Activated B cell treated with CpG ODN at 0.5 μM for 24 hours (primary cell): ENCODE results near the gene EDARADD. TPM values are rescaled to one million over a fixed set of nuclear protein-coding genes. Genes with fewer than 3 reads are reported as not detected.
"Not testable (repeated sequence)": the region's sequence is repeated elsewhere in the genome, so short reads cannot be mapped to it uniquely, and the experiment has no call there.

ENCODE experiments used
- ATAC-seq: fragments of 200-7000 bp; cut with Tn5 transposase; one replicate; pipeline ENCODE4 v1.10.0; 2021; ENCODE audit warnings: low read depth, mild to moderate bottlenecking, moderate library complexity
- CTCF ChIA-PET: fragments of 350-600 bp; sonication (Branson Sonifier 250); formaldehyde crosslinking; loops from one replicate; lab custom pipeline; 2021; ENCODE audit warnings: antibody characterized with exemption; lab: Charles Lee
- POLR2A ChIA-PET: fragments of 350-600 bp; sonication (Branson Sonifier 250); formaldehyde crosslinking; loops from one replicate; lab custom pipeline; 2021; ENCODE audit warnings: antibody characterized with exemption; lab: Charles Lee
- DNase-seq: peaks from one replicate; pipeline ENCODE4 v3.0.0; 2022
- H3K27ac Mint-ChIP-seq: one replicate; pipeline ENCODE4 v1.8.0; 2020; ENCODE audit warnings: mixed read lengths
- H3K27me3 Mint-ChIP-seq: one replicate; pipeline ENCODE4 v1.8.0; 2021; ENCODE audit warnings: mixed read lengths
- H3K36me3 Mint-ChIP-seq: one replicate; pipeline ENCODE4 v1.8.0; 2021; ENCODE audit warnings: low read depth, mixed read lengths
- H3K4me1 Mint-ChIP-seq: one replicate; pipeline ENCODE4 v1.8.0; 2021; ENCODE audit warnings: mixed read lengths
- H3K4me3 Mint-ChIP-seq: one replicate; pipeline ENCODE4 v1.8.0; 2020; ENCODE audit warnings: mild to moderate bottlenecking, mixed read lengths
- H3K9me3 Mint-ChIP-seq: one replicate; pipeline ENCODE4 v1.8.0; 2020; ENCODE audit warnings: mixed read lengths
- CTCF ChIP-seq: fragments of 200-600 bp; IDR thresholded peaks from one replicate; pipeline ENCODE4 v1.8.0; 2022; ENCODE audit warnings: antibody characterized with exemption, mild to moderate bottlenecking
- intact Hi-C: fragments of 100-400 bp; cut with micrococcal nuclease; formaldehyde crosslinking; loops from one replicate; pipeline ENCODE4 v1.15.1; 2024
- total RNA-seq: library from RNA; stranded (reverse); gene quantifications from 2 replicates; pipeline ENCODE4 v1.2.3, GENCODE V29; 2022

Gene EDARADD
- total RNA-seq, result not detected in 2 replicates

- Mint-ChIP-seq H3K4me3 (peak within 1 kb of the TSS; percentile 77), H3K36me3 (no peaks in the 10 kb centered on the region), H3K27ac (no peak within 1 kb of the TSS), H3K9me3 (no peaks in the 10 kb centered on the region), H3K27me3 (peaks cover 49% of the 10 kb centered on the region), H3K4me1 (peaks cover 20% of the 10 kb centered on the region)
- DNase-seq, result no peak
- POLR2A ChIA-PET, result no interaction called here
- no peak for TF ChIP-seq CTCF
- CTCF ChIA-PET, result no interaction called here
- ATAC-seq, result no peak
- intact Hi-C loops, result no loop called here
Measured at GRCh38 chr1:236393681-236394481, at the start of gene EDARADD. EDARADD (plus strand) TSS chr1:236394286; CDS start chr1:236394445, 159 bp downstream.

- no peak for TF ChIP-seq CTCF
- intact Hi-C loops, result loop anchor here (1.0 kb wide), 2 partner anchors 236 to 242 kb away; no protein-coding TSS in a partner anchor
- Mint-ChIP-seq H3K36me3 (no peaks in the 10 kb centered on the region), H3K4me1 (no peaks in the 10 kb centered on the region), H3K4me3 (no peak overlapping the region), H3K27ac (no peak overlapping the region), H3K27me3 (peaks cover 12% of the 10 kb centered on the region), H3K9me3 (no peaks in the 10 kb centered on the region)
- CTCF ChIA-PET, result interaction anchor here (1.3 kb wide), 1 partner anchor 237 kb away, joined by 3 read pairs; no protein-coding TSS in a partner anchor
- POLR2A ChIA-PET, result no interaction called here
- no peak for ATAC-seq
- DNase-seq, result no peak
Measured at GRCh38 chr1:236345728-236346127, 48.4 kb upstream of the EDARADD start.

GRCh38 chr1:236348071-236348470 is 46.0 kb upstream of the EDARADD start:
- Mint-ChIP-seq H3K36me3 (no peaks in the 10 kb centered on the region), H3K27ac (no peak overlapping the region), H3K27me3 (peaks cover 16% of the 10 kb centered on the region), H3K9me3 (no peaks in the 10 kb centered on the region), H3K4me3 (no peak overlapping the region), H3K4me1 (no peaks in the 10 kb centered on the region)
- no peak for TF ChIP-seq CTCF
- ATAC-seq (no peak), DNase-seq (no peak)
- ChIA-PET POLR2A (no interaction called here), CTCF (no interaction called here)
- intact Hi-C loops, result no loop called here

- Mint-ChIP-seq H3K27me3 (peaks cover 17% of the 10 kb centered on the region), H3K4me1 (no peaks in the 10 kb centered on the region), H3K9me3 (no peaks in the 10 kb centered on the region), H3K36me3 (no peaks in the 10 kb centered on the region), H3K4me3 (no peak overlapping the region), H3K27ac (no peak overlapping the region)
- ChIA-PET CTCF (no interaction called here), POLR2A (no interaction called here)
- TF ChIP-seq CTCF, result no peak
- DNase-seq, result no peak
- intact Hi-C loops, result no loop called here
- ATAC-seq, result no peak
Measured at GRCh38 chr1:236350308-236350707, 43.8 kb upstream of the EDARADD start.

- POLR2A ChIA-PET, result interaction anchor here (0.6 kb wide), 1 partner anchor 11 kb away, joined by 3 read pairs; no protein-coding TSS in a partner anchor
- H3K27ac Mint-ChIP-seq, result no peak overlapping the region
- TF ChIP-seq CTCF, result no peak
- no peak for DNase-seq
- H3K9me3 Mint-ChIP-seq, result no peaks in the 10 kb centered on the region
- intact Hi-C loops, result no loop called here
- CTCF ChIA-PET, result no interaction called here
- no peak for ATAC-seq
- no peaks in the 10 kb centered on the region for H3K4me1 Mint-ChIP-seq
- H3K27me3 Mint-ChIP-seq, result peaks cover 17% of the 10 kb centered on the region
- no peak overlapping the region for H3K4me3 Mint-ChIP-seq
- H3K36me3 Mint-ChIP-seq, result no peaks in the 10 kb centered on the region
Measured at GRCh38 chr1:236351875-236352573, 42.1 kb upstream of the EDARADD start.

- H3K27ac Mint-ChIP-seq, CTCF ChIA-PET: not testable (repeated sequence)
- peaks cover 17% of the 10 kb centered on the region for H3K27me3 Mint-ChIP-seq
Measured at GRCh38 chr1:236352747-236353146, 41.3 kb upstream of the EDARADD start.

More at GRCh38 chr1:236352747-236353146, 41.3 kb upstream of the EDARADD start:
- DNase-seq, intact Hi-C loops, H3K4me3 Mint-ChIP-seq, H3K9me3 Mint-ChIP-seq, H3K4me1 Mint-ChIP-seq, ATAC-seq, H3K36me3 Mint-ChIP-seq, POLR2A ChIA-PET: not testable (repeated sequence)
